Testis (tissue), 2 donors: ENCODE data around the gene TRAP1.

ENCODE experiments used
- POLR2A ChIP-seq: fragments of 450-650 bp; IDR thresholded peaks from one replicate; pipeline ENCODE4 v1.6.1; 2017; ENCODE audit warnings: antibody characterized with exemption, mild to moderate bottlenecking, moderate library complexity
- TF ChIP-seq, protein P1 (sequence below), 3 experiments: fragments of 450-650 bp in 2 of 3; fragments of 200-600 bp in 1 of 3; sonication (generic) in 1 of 3; IDR thresholded peaks; one replicate each; pipeline ENCODE4 v1.5.1; 2016 to 2019; ENCODE audit warnings: antibody characterized with exemption in 3 of 3, mild to moderate bottlenecking in 2 of 3, moderate library complexity in 1 of 3

GRCh38 chr16:3610698-3611145 lies 106.6 kb downstream of the TRAP1 start:
- TF ChIP-seq POLR2A, result no peak
- TF ChIP-seq, protein P1, sequence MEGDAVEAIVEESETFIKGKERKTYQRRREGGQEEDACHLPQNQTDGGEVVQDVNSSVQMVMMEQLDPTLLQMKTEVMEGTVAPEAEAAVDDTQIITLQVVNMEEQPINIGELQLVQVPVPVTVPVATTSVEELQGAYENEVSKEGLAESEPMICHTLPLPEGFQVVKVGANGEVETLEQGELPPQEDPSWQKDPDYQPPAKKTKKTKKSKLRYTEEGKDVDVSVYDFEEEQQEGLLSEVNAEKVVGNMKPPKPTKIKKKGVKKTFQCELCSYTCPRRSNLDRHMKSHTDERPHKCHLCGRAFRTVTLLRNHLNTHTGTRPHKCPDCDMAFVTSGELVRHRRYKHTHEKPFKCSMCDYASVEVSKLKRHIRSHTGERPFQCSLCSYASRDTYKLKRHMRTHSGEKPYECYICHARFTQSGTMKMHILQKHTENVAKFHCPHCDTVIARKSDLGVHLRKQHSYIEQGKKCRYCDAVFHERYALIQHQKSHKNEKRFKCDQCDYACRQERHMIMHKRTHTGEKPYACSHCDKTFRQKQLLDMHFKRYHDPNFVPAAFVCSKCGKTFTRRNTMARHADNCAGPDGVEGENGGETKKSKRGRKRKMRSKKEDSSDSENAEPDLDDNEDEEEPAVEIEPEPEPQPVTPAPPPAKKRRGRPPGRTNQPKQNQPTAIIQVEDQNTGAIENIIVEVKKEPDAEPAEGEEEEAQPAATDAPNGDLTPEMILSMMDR (IDR thresholded peaks at IDR 0.05), result no peak
